DMS 273 (cell line): ENCODE measurements around the gene HSD17B12.

Experiments used
- DNase-seq: peaks from one replicate; lab custom pipeline; 2025; ENCODE audit not compliant: unreplicated experiment; lab: John Stamatoyannopoulos, UW

The HSD17B12 gene

DNA sequence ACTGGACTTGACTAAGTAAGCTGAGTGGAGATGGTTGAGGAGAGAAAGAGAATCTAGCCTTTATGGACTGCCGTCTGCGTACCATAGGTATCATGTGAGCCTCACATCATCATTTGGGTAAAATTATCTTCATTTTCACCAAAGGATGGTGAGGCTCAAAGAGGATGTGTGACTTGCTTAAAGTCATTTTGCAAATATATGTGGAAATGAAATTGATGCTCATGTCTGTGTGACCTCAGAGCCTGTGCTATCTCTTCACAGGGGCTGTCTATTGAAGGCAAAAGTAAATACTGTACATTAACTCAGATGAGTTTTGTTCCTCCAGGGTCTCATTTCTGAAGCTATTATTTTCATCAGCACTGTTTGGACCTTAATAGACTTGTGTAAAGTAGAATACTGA is 116.8 kb downstream of the HSD17B12 start:
- DNase-seq, result no peak

DNA sequence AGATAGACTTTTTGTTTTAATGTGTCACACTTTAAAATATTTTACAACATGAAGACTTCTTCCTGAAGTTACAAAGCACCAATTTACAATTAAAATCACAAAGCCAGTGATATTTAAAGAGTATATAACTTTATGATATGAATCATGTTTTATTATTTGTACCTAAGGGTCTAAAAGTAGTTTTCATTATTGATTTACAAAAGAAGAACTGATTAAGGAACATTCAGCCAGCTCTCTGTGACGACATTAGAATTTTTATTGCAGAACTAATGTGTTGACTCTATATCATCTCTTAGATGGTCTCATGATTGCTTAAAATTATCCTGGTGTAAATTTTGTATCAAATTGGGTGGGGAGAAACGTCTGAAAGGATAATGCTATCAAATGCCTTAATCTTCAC is 117.3 kb downstream of the HSD17B12 start:
- DNase-seq, result no peak

DNA sequence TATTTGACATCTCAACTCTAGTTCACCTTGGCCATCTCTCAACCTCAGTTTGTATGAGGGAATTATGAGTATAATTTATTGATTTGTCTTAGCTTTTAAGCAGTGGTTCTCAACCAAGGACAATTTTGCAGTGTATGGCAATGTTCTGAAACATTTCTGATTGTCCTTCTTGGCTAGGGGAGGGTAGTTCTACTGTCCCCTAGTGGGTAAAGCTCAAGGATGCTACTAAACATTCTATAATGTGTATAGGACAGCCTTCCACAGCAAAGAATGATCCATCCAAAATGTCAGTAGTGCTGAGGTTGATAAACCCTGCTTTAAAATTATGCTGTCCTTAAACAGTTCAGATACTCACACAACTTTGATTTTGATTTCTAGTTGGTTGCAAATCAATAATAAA is 122.0 kb downstream of the HSD17B12 start:
- peak; percentile 2 for DNase-seq

DNA sequence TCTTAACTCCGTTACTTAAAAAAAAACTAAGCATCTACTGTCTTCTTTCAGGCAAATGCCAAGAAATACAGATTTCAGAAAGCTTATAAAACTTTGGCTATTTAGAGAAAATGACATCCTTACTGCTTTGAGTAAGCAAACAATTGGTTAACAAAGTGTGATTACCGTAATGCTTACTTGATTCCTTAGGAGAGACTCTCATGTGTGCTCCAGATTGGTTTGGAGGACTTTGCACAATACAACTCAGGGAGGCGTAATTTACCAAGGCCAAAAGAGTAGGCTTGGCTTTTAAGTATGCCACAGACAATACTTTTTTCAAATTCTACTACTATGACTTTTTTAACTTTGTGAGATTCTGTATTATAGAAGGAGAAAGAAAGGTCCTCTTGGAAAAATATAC is 123.2 kb downstream of the HSD17B12 start:
- no peak for DNase-seq

DNA sequence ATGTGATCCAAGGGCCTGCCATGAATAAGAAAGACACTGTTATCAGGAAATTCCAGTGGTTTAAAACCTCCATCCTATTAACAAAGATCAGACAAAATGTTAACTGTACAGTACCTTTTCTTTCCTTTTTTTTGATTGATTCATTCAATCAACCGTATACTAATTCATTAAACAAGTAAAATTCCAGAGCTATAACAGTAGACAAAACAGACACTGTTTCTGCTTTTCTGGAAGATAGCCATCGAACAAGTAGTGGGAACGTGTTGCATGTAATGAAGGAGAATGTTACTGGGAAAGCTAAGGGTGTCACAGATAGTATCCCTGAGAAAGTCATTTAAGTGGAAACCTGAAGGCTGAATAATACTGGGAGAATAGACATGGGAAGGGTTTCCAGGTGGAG is 126.4 kb downstream of the HSD17B12 start:
- DNase-seq, result no peak

DNA sequence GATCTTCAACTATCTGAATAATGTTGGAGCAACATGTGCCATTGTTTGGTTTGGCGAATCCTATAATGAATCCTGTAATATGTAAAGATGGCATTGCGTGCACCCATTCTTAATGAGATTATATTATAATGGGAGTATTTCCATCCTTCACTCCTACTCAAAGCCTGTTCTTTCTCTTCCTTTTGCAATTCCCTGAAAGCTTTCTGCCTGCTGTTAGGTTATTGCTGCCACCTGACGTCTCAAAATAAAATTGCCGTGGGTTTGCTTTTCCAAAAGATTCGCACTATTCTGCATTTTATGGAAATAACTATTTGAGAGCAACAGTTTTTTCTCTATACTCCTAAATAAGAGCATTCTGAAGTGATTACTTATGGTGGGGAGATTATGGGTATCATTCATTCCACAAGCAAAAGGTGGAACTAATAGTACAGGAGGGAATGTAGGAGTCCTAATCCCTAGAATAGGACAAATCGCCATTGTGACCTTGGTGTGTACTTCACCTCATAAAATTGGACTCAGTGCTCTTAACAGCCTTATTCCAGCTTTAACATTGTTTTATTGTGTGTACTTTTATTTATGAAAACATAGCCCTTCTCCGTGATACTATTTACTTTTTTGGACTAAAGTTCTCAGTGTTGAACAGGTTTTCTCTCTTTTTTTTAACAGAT is 130.5 kb downstream of the HSD17B12 start:
- no peak for DNase-seq

DNA sequence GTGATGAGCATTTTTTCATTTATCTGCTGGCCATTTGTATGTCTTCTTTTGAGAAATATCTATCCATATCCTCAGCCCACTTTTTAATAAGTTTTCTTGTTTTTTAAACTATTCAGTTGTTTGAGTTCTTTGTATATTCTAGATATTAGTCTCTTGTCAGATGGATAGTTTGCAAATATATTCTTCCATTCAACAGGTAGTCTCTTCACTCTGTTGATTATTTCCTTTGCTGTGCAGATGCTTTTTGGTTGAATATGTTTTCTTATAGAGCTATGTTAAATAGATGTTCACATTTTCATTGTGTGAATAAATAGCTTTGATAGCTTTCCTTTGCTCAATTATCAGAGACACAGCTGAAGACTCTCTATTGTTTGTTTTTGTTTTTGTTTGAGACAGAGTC is 131.9 kb downstream of the HSD17B12 start:
- no peak for DNase-seq

DNA sequence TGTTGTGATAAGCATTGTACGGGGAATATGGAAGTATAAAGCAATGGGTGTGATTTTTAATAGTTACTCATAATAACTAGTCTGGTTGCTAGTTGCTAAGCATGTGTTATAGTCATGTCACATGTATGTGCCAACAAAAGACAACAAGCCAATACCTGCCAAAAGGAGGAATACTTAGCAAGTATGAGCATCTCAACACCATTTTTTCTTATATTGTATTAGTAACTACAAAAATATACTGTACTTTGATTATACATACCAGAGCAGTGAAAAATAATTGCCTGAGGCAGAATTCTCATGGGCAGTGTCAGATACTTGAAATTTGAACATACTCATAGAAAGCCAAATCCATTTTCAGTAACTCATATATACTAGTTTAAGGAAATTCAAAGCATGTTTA is 137.7 kb downstream of the HSD17B12 start:
- DNase-seq, result no peak

DNA sequence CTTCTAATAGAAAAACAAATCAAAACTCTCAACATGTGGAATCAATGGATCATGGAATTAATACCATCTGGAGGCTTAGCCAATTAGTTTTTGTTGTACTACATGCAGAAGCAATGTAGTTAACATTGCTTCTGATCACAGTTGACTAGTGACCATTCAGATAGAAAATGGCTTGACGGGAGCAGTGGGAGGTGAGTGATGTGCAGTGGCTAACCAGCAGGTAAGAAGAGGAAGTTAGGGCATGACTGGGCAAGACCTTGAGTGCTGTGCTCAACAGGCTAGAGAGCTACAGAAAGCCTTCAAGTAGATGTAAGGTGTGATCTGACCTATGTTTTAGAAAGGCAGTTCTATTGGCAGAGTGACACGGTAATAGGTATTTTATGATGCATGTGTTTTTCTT is 139.4 kb downstream of the HSD17B12 start:
- no peak for DNase-seq

DNA sequence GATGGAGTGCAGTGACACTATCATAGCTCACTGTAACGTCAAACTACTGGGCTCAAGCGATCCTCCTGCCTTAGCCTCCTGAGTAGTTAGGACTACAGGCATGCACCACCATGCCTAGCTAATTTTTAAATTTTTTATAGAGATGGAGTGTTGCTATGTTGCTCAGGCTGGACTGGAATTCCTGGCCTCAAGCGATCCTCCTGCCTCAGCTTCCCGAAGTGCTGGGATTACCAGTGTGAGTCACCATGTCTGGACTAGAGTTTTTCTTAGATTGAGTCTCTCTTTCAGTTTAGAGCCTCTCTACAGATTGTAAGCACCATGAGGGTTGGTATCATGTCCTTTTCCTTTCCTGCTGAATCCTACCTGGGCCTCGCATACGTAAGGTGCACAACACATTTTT is 142.8 kb downstream of the HSD17B12 start:
- no peak for DNase-seq

DNA sequence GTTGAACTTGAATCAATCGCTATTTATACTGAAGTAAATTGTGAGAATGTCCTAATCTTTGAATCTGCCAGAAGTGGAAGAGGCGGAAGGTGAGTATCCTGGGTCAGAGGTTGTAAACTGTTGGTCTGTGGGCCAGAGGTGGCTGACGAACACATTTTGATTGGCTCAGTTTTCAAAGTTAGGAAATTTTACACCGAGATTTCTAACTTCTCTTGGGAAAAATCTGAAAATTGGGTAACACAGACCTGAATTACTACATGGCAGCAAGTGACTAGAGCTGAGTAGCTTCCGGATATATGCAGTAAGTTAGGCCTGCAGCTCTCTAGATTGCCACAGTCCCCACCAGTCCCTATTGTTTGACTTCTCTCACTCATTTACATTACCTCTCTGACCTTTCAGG is 143.3 kb downstream of the HSD17B12 start:
- no peak for DNase-seq

DNA sequence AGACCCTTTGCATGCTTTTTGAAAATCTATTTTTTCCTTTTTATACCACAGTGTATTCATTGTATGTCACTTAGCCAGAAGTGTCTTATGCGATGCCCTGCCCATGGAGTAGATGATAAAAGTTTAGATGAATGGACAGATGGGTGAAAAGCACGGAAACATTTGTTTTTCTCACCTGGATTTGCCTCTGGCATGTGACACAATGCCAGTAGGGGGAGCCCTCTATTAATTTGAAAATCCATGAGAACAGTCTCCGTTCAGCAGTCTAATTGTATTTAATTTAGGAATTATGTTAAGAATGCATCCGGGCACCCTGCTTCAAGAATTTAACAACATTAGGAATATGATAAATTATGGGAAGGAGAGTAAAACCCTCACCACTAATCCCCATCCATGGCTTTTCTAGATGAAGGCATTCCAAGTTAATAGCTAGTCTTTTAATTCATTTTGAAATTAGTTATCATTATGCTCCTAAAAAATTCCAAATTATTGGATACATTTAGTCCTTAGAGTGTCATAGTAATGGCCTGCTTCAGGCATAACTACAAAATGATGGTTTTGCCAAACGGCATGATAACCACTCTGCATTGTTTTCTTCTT is 144.8 kb downstream of the HSD17B12 start:
- DNase-seq, result peak; percentile 50

DNA sequence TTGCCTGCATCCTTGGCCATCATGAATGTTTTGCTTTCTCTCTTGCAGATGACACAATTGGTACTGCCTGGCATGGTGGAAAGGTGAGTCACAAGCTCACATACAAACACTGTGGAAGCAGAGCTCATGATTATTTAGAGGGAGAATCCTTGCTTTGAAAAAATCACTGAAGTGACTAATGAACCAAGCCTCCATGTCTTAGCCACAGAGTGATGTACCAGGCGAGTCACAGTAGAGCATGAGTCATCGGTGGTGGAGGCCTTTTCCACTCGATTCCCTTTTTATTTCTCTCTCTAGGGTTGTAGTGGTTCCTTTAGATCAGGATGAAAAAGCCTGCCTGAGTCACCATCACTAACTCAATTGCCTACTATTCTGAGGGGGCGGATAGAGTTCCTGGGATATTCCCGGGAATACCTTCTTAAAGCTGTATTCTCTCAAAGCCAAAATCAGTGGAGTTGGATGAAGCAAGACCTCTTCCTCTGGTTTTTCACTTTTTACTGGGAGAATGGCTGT is 150.4 kb downstream of the HSD17B12 start:
- DNase-seq, result no peak

DNA sequence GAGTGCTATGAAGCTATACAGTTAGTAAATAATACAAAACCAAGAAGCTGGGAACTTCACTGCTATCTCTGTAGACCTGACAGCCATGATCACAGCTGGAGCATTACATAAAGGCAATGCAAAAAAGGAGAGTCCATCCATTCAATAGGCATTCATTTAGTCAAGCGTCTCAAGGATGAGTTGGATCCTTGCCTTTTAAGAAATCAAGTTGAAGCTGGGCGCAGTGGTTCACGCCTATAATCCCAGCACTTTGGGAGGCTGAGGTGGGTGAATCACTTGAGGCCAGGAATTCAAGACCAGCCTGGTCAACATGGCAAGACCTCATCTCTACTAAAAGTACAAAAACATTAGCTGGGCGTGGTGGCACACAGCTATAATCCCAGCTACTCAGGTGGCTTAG is 152.0 kb downstream of the HSD17B12 start:
- no peak for DNase-seq

DNA sequence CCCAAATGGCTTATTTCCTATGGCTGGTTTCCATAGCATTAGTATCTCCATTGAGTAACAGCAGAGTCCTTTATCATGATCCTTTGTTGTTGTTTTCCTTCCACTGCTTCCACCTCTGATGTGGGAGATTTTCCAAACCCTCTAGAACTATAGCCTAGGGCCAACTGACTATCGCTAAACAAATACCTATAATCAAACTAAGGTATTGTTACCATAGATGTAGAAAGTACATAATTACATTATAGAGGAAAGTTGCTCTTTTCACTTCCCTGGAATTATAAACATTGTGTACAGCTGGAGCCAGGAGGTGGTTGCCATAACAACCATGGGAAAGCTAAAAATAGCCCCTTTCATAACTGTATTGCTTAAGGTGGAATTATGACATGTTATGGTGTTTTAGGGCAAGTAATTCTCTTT is 153.1 kb downstream of the HSD17B12 start:
- DNase-seq, result no peak

DNA sequence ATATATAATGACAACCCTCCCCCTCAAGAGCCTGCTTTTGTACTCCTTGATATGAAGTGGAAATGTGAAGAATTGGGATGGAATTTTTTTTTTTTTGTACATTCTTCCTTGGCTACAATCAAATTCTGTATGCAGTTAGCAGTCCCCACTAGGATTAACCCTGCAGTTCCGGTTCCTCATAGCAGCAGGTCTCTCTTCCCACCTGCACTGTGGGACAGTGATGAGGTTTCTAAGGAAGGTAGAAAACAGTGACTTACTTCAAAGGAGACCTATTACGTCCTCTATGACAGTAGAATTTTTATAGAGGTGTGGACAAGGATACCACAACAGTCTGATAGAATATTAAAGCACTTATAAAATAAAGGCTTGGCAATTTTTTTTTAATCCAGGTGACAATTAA is 153.7 kb downstream of the HSD17B12 start:
- no peak for DNase-seq

DNA sequence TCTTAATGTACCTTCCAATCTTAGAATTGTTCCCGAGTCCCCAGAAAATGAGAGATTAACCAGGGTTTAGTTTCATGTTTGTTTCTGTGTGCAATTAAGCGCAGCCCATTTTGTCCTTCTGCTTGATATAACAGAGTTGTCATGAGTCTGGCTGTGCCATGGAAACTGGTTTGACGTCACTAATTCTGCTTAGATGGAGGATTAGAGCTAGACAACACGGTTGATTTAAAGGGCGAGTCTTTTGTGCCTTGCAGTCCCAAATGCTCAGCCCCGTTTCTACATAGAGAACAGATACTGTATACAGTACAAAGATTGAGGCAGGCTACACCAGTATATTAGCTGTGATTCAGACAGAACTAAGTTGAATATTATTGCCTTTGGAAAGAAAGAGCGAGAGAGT is 154.6 kb downstream of the HSD17B12 start:
- no peak for DNase-seq

DNA sequence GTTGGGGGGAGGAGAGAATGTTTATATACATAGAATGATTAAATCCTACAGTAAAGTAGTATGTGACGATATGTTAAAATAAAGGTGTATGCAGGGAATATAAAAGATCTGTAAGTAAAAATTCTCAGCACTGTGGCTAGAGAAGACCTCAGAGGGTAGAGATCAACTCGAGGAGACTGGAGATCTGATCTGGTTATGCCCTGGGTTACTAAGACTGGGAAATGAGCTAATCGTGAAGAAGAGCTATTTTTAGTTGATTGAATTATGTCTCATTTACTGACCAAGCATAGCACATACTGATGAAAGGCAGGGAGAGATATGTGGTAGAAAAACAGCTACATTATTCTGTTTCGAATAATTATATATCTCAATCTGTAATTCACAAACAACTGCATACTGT is 157.3 kb downstream of the HSD17B12 start:
- DNase-seq, result no peak

DNA sequence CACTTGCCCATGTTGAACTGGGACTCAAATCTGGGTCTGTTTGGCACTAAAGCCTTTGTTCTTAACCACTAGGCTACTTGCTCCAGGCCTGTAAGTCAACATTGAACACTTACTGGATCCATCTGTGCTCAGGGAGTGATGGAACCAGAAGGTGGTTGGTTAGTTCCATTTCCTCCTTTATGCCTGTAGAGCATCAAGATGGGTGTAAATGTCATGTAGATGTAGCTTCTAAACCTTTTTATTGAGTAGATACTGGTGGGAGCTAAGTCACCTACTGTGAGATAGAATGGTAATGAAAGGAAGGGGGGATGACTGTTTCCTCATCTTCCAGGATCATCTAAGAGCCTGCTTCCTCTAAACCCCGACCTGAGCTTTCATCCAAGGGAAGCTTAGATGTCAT is 161.5 kb downstream of the HSD17B12 start:
- no peak for DNase-seq

DNA sequence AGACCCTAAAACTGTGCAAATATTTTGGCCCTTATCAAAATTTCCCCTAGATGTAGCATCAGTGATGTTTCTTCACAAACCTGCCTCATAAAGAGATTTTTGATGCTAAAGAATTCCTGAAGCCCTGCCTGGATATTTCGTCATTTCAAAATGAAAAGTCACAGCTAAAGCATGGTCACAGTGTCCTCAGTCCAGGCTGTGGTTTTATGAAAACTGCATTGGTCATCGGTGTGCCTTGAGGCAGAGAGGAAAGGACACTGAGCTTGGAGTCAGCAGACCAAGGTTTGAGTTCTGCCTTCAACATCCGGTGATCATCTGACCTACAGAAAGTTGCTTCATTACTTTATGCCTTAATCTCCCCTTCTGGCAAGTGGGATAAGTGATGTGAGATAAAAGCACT is 165.3 kb downstream of the HSD17B12 start:
- no peak for DNase-seq

DNA sequence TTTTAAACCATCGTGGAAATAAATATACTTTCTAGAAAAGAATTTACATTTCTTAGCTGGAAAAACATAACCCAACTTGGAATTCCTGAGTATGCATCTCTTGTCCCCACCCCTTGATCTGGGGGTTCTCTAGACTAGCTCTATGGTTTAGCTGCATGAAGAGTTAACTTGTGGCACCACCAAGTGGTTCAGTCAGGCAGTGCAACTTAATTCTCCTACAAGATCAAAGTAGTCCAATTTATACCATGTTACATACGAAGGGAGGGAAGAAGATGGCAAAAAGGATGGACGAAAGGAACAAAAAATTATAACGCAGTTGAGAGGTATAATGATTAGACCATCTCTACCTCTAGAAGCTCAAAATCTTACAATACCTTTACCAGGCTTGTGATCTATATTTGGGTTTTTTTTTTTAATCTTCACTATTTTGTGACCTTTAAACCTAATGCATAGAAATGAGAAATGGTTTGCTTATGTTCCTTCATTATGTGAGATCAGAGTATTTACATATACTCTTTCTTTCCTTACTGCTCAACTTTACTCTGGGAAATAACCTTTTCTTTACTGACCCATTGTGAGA is 171.6 kb downstream of the HSD17B12 start:
- DNase-seq, result peak; percentile 72

DNA sequence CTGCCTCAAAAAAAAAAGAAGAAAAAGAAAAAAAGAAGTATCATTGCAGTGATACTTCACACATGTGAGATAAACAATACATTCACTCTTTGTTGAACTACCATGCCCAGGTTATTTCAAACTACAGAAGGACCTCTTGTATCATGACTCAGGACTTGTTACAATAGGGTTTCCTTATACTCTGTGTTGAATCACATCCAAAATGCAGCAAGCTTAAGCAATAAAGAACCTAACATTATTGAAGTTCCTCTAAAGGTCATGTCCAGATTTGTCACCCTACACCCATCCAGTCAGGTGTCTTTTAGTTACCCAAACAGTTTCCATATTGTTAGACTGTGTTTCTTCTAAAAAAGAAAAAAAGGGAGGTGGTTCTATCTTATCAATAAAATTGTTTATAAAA is 173.2 kb downstream of the HSD17B12 start:
- no peak for DNase-seq

DNA sequence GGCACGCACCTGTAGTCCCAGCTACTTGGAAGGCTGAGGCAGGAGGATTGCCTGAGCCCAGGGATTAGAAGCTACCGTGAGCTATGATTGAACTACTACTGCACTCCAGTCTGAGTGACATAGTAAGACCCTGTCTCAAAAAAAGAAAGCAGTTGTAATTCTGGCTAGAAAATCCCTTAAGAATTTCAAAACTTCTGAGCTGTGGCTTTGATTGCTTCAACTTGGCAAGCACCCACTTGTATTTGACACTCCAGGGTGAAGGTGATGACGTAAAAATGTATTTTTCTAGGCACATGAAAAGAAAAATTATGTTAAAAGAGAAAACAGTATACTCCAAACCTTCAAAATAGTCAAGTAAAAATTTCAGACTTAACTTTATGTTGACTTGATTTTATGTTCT is 176.5 kb downstream of the HSD17B12 start:
- DNase-seq, result no peak
